Keratinocyte (primary cell): ENCODE data around the gene DENND1A. TPM values are rescaled to one million over a fixed set of nuclear protein-coding genes. Genes with fewer than 3 reads are reported as not detected.

ENCODE experiments used
- DNase-seq: peaks from one replicate; pipeline ENCODE4 v3.0.0-alpha.2; 2011; ENCODE audit warnings: low read depth, missing footprints, low spot score
- FAIRE-seq: peaks from 2 replicates; lab custom pipeline; 2011; peaks lifted over from hg19 to GRCh38; lab: Jason Lieb, UNC
- H2AFZ ChIP-seq: 2 replicates; pipeline ENCODE4 v1.6.0; 2012; ENCODE audit warnings: low read length, control low read depth, inconsistent platforms; ENCODE audit not compliant: control insufficient read depth
- H3K27ac ChIP-seq: 2 replicates; pipeline ENCODE4 v1.5.1; 2011; ENCODE audit warnings: low read length; ENCODE audit not compliant: control insufficient read depth, insufficient read depth
- H3K27me3 ChIP-seq: 3 replicates; pipeline ENCODE4 v1.6.0; 2011; ENCODE audit warnings: low read length; ENCODE audit not compliant: control insufficient read depth, insufficient read depth; ENCODE audit errors: extremely low read depth
- H3K36me3 ChIP-seq, 2 experiments: 2 replicates in 1 of 2; 3 replicates in 1 of 2; pipeline ENCODE4 v1.5.1; 2011; ENCODE audit warnings: low read length in 2 of 2, mild to moderate bottlenecking in 1 of 2; ENCODE audit not compliant: control insufficient read depth in 2 of 2, insufficient read depth in 2 of 2; ENCODE audit errors: extremely low read depth in 1 of 2
- H3K4me1 ChIP-seq: 3 replicates; pipeline ENCODE4 v1.5.1; 2011; ENCODE audit warnings: low read length; ENCODE audit not compliant: control insufficient read depth, insufficient read depth; ENCODE audit errors: extremely low read depth
- H3K4me2 ChIP-seq: 3 replicates; pipeline ENCODE4 v1.6.0; 2011; ENCODE audit warnings: low read depth, low read length; ENCODE audit not compliant: control insufficient read depth, insufficient read depth; ENCODE audit errors: extremely low read depth
- H3K4me3 ChIP-seq, 3 experiments: fragments of 200-600 bp in 1 of 3; sonication (generic) in 1 of 3; 2 replicates in 2 of 3; 3 replicates in 1 of 3; pipeline ENCODE4 v1.5.1; 2011 to 2016; ENCODE audit warnings: low read length in 3 of 3, mild to moderate bottlenecking in 3 of 3, control low read depth in 2 of 3, inconsistent platforms in 1 of 3, low read depth in 1 of 3, mixed read lengths in 1 of 3, mixed run types in 1 of 3, moderate library complexity in 1 of 3; ENCODE audit not compliant: control insufficient read depth in 2 of 3, insufficient read depth in 2 of 3; ENCODE audit errors: extremely low read depth in 1 of 3
- H3K79me2 ChIP-seq: 2 replicates; pipeline ENCODE4 v1.6.0; 2012; ENCODE audit warnings: low read length; ENCODE audit not compliant: control insufficient read depth, insufficient read depth
- H3K9ac ChIP-seq: 3 replicates; pipeline ENCODE4 v1.6.0; 2011; ENCODE audit warnings: low read length; ENCODE audit not compliant: control insufficient read depth, insufficient read depth; ENCODE audit errors: extremely low read depth
- H3K9me1 ChIP-seq: 3 replicates; pipeline ENCODE4 v1.6.0; 2011; ENCODE audit warnings: low read length; ENCODE audit not compliant: control insufficient read depth, insufficient read depth; ENCODE audit errors: extremely low read depth
- H3K9me3 ChIP-seq: 2 replicates; pipeline ENCODE4 v1.5.1; 2012; ENCODE audit warnings: low read depth, low read length; ENCODE audit not compliant: control insufficient read depth
- H4K20me1 ChIP-seq: 3 replicates; pipeline ENCODE4 v1.6.0; 2011; ENCODE audit warnings: low read length; ENCODE audit not compliant: control insufficient read depth, insufficient read depth; ENCODE audit errors: extremely low read depth
- CTCF ChIP-seq, 3 experiments: IDR thresholded peaks in 1 of 3; conservative IDR thresholded peaks in 1 of 3; optimal IDR thresholded peaks in 1 of 3; 2 replicates in 2 of 3; 3 replicates in 1 of 3; pipeline versions ENCODE3 to v1.5.1; 2011; ENCODE audit warnings: low read length in 3 of 3, mild to moderate bottlenecking in 3 of 3, moderate library complexity in 2 of 3, control low read depth in 1 of 3, inconsistent platforms in 1 of 3; ENCODE audit not compliant: insufficient read depth in 2 of 3; ENCODE audit errors: extremely low read depth in 1 of 3
- EZH2 ChIP-seq: IDR thresholded peaks from one replicate; pipeline ENCODE4 v1.6.1; 2012; ENCODE audit warnings: inconsistent platforms, mild to moderate bottlenecking, low read length, moderate library complexity
- dilution Hi-C: fragments of 300-500 bp; cut with MboI; formaldehyde crosslinking; loops from one replicate; pipeline ENCODE4 v1.7.0; 2020; ENCODE audit warnings: low sequenced_read_pairs; ENCODE audit not compliant: extremely low pct_ligation_motif_present
- polyA plus RNA-seq, 5 experiments: library from polyadenylated mRNA; depleted of rRNA in 3 of 5; stranded (reverse) in 3 of 5; stranded (forward) in 1 of 5; unstranded in 1 of 5; fragments of >200 nt; gene quantifications; 1 replicate in 1 of 5; 2 replicates in 3 of 5; 3 replicates in 1 of 5; pipeline versions ENCODE4 v1.2.1 to v1.2.3, GENCODE V29; 2011 to 2012; ENCODE audit warnings: missing spikeins in 2 of 5, low read depth in 1 of 5, low replicate concordance in 1 of 5

The DENND1A gene
- polyA plus RNA-seq, 1 donor (not counting 4 experiments of a cell fraction or from before 2014, with no cell fraction given) = 13.0 TPM

GRCh38 chr9:123487944-123488548, 441.9 kb downstream of the DENND1A start:
- no peak overlapping the region for H3K4me3 ChIP-seq
- FAIRE-seq = no peak

GRCh38 chr9:123486431-123486830, 443.5 kb downstream of the DENND1A start:
- H3K9ac ChIP-seq = no peak overlapping the region

More at GRCh38 chr9:123487944-123488548, 441.9 kb downstream of the DENND1A start:
- Histone ChIP-seq H3K27ac (no peak overlapping the region), H3K9me3 (no peaks in the 10 kb centered on the region), H3K27me3 (no peaks in the 10 kb centered on the region), H3K9ac (no peak overlapping the region), H4K20me1 (no peaks in the 10 kb centered on the region), H3K9me1 (no peaks in the 10 kb centered on the region), H3K4me2 (no peak overlapping the region), H3K36me3 (no peaks in the 10 kb centered on the region), H3K4me1 (no peaks in the 10 kb centered on the region), H2AFZ (no peak overlapping the region), H3K79me2 (no peaks in the 10 kb centered on the region)
- no peak for DNase-seq
- dilution Hi-C loops = no loop called here
- TF ChIP-seq CTCF (optimal IDR thresholded peaks at IDR 0.05 in 1 of 3, IDR thresholded peaks at IDR 0.05 in 1 of 3, conservative IDR thresholded peaks at IDR 0.05 in 1 of 3; ENCODE audit: extremely low read depth in 1 of 3, insufficient read depth in 2 of 3, low read length in 3 of 3) (no peak), EZH2 (no peak)

GRCh38 chr9:123485216-123485615, 444.7 kb downstream of the DENND1A start:
- FAIRE-seq (no peak), DNase-seq (no peak)
- Histone ChIP-seq H3K9me3 (no peaks in the 10 kb centered on the region), H3K4me2 (no peak overlapping the region), H3K27me3 (no peaks in the 10 kb centered on the region), H3K9ac (no peak overlapping the region), H3K27ac (no peak overlapping the region), H3K36me3 (no peaks in the 10 kb centered on the region), H3K79me2 (no peaks in the 10 kb centered on the region), H4K20me1 (peaks cover 3% of the 10 kb centered on the region), H3K4me1 (no peaks in the 10 kb centered on the region), H2AFZ (no peak overlapping the region), H3K9me1 (no peaks in the 10 kb centered on the region), H3K4me3 (no peak overlapping the region)
- dilution Hi-C loops = no loop called here
- no peak for TF ChIP-seq CTCF (optimal IDR thresholded peaks at IDR 0.05 in 1 of 3, IDR thresholded peaks at IDR 0.05 in 1 of 3, conservative IDR thresholded peaks at IDR 0.05 in 1 of 3; ENCODE audit: extremely low read depth in 1 of 3, insufficient read depth in 2 of 3, low read length in 3 of 3)
- TF ChIP-seq EZH2 = no peak

More at GRCh38 chr9:123486431-123486830, 443.5 kb downstream of the DENND1A start:
- no peaks in the 10 kb centered on the region for H3K79me2 ChIP-seq
- H3K9me3 ChIP-seq = no peaks in the 10 kb centered on the region
- H3K36me3 ChIP-seq = no peaks in the 10 kb centered on the region
- DNase-seq (no peak), FAIRE-seq (no peak)
- no peaks in the 10 kb centered on the region for H4K20me1 ChIP-seq
- TF ChIP-seq EZH2 = no peak
- no peak overlapping the region for H3K4me2 ChIP-seq
- dilution Hi-C loops = no loop called here
- H3K4me1 ChIP-seq = no peaks in the 10 kb centered on the region
- no peak overlapping the region for H2AFZ ChIP-seq
- no peaks in the 10 kb centered on the region for H3K27me3 ChIP-seq
- H3K4me3 ChIP-seq = no peak overlapping the region
- H3K27ac ChIP-seq = no peak overlapping the region
- no peaks in the 10 kb centered on the region for H3K9me1 ChIP-seq
